Nasal cavity respiratory epithelium epithelial cell of viscerocranial mucosa (primary cell): ENCODE measurements around the gene CD207. TPM values are rescaled to one million over a fixed set of nuclear protein-coding genes. Genes with fewer than 3 reads are reported as not detected.

Experiments used
- total RNA-seq: library from RNA; depleted of rRNA; stranded (reverse); fragments of >200 nt; gene quantifications from 2 replicates; pipeline ENCODE4 v1.2.3, GENCODE V29; 2014

CD207 gene
- total RNA-seq = not detected in 2 replicates

DNA sequence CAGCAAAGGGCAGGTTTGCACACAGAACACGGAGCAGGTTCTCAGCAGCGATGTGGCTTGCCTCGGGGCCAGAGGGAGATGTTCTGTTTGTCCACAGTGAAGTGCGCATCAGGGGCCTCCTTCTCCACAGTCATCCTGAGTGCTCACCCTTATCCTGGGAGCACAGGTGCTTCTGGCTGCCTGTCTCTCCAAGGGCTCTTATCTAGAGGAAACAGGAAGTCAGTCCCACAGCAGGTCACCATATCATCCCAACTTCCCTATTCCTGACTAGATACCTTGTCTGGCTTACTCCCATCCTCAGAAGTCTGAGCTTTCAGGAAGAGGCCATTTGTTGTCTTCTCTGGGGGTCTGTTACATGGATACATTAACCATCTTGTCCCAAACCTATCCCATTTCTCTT is at the start of gene CD207:
Gene CD207 (minus strand): TSS at position 174 of the 400 bp plus-strand sequence. CDS start 40 bp downstream, at position 134.

DNA sequence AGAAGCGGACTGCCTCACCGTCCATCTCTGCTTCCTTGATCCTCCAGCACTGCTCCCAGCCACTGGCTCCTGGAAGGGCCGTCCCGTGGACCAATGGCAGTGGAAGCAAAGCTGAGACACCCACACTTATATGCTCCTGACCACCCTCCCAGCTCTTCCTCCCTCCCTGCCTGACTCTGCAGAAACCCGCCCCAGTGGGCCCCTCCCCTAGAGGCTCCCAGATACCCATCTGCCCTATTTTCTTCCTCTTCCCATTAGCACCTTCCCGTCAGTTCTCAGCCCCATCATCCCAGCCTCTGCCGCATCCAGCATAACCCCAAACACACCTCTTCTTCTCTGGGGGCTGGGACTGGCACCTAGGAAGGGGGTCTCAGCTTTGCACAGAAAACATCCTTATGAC is 15.1 kb downstream of the CD207 start, which contains the start of gene CLEC4F:
Gene CLEC4F (minus strand): TSS at position 101 of the 400 bp plus-strand sequence. CDS start 76 bp downstream, at position 25.

DNA sequence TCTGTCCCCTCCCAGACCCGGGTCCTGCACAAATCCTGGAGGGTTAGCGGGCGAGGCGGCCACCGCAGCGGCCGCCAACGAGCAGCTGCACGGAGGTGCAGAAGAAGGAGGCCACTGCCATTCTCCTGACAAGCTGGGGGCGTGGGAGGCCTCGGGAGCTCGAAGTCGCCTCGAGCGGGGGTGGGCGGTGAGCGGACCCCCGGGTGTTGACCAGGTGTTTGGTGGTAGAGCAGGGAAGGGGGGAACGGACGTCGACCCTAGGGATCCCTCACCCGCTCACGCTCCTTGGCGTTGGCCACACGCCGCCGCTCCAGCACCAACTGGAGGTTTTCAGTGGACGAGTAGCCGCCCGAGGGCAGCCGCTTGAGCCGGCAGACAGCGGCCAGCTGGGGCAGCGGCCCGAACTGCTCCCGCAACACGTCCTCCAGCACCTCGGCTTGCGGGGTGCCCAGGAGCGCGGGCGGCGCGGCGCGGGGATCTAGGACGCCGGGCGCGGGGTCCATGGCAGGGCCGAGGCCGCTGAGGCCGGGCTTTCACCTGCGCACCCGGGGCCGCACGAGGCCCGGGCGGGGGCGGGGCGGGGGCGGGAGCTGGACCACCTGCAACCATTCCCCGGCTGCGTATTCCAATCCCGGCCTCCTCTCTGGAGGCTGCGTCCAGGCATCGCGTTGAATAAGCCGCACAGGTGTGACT is 45.3 kb downstream of the CD207 start, which contains the start of gene FIGLA:
Gene FIGLA (minus strand): TSS at position 508 of the 693 bp plus-strand sequence. CDS start 5 bp downstream, at position 503.

Other genes starting within 250 kb of the CD207 start
- under 0.01 TPM in 1 of 2 replicates, not detected in the other for gene ADD2, start 67.6 kb downstream of the CD207 start, total RNA-seq
- gene FIGLA, start 45.2 kb downstream of the CD207 start, total RNA-seq = not detected in 2 replicates
- not detected in 2 replicates for gene CLEC4F, start 15.2 kb downstream of the CD207 start, total RNA-seq
- not detected in 2 replicates for gene VAX2, start 64.8 kb upstream of the CD207 start, total RNA-seq
- 0.21 and 0.34 TPM in 2 replicates for gene ATP6V1B1, start 100.1 kb upstream of the CD207 start, total RNA-seq
- gene ANKRD53, start 142.8 kb upstream of the CD207 start, total RNA-seq = 0.07 TPM in 1 of 2 replicates, not detected in the other
- 12.3 and 28.5 TPM in 2 replicates for gene TEX261, start 159.1 kb upstream of the CD207 start, total RNA-seq
- 29.7 and 57.7 TPM in 2 replicates for gene NAGK, start 232.8 kb upstream of the CD207 start, total RNA-seq